Effector CD4-positive, alpha-beta T cell (primary cell): Measurements from ENCODE around the gene ARHGEF12.

Experiments
- DNase-seq: peaks from one replicate; pipeline ENCODE4 v3.0.0-alpha.2; 2020

Gene ARHGEF12

DNA sequence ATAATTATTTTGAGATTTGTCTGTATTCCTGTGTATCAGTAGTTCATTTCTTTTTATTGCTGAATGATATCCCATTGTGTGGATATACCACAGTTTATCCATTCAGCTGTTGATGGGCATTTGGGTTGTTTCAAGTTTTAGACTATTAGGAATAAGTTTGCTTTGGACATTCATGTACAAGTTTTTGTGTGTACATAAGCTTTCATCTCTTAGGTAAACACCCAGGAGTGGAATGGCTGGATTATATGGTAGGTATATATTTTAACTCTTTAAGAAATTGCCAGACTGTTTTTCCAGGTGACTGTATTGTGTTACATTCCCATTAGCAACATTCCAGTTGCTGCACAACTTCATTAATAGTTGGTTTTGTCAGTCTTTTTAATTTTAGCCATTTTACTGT lies 52.0 kb downstream of the ARHGEF12 start:
- DNase-seq: no peak

DNA sequence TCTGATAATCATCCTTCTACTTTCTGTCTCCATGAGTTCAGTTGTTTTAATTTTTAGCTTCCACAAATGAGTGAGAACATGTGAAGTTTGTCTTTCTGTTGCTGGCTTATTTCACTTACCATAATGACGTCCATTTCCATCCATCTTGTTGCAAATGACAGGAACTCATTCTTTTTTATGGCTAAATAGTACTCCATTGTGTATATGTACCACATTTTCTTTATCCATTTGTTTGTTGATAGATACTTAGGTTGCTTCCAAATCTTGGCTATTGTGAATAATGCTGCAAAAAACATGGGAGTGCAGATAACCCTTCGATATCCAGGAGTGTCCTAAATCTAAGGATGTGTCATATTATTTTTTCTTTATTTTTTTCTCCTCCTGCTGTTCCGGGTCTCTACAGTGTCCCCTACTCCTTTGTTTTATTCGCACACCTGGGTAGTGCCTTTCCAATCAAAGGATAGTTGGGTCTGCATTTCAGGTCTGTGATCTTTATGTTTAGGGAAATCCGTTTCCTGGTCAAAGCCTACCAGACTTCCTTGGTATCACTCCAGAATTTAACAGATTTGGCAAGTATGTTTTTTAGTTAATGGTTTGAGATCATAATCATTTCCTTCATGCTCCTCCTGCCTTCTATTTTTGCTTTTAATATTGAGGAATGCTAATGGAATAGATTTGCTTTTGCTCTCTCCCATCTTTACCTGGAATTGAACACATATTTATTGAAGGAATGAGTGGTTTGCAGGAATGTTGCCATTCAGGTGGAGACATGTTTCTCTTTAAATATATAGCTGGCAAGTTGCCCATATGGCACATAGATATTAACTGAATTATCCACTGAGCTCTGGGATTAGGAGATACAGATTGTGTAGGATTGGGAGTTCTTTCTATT lies 53.7 kb downstream of the ARHGEF12 start:
- no peak for DNase-seq

DNA sequence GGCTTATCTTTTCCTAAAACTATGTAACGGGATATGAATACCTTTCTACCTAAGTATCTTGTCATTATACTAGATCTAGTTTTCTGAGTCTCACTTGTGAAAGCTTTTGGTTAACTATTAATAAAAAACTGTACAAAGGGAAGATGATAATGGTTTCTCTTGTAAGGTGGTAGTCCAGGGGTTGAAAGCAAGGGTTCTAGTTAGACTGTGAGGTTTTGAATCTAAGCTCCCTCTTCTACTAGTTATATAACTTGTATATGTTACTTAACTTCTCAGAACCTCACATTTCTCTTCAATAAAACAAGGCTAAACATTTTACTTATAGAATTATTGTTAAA lies 54.3 kb downstream of the ARHGEF12 start:
- DNase-seq: no peak

DNA sequence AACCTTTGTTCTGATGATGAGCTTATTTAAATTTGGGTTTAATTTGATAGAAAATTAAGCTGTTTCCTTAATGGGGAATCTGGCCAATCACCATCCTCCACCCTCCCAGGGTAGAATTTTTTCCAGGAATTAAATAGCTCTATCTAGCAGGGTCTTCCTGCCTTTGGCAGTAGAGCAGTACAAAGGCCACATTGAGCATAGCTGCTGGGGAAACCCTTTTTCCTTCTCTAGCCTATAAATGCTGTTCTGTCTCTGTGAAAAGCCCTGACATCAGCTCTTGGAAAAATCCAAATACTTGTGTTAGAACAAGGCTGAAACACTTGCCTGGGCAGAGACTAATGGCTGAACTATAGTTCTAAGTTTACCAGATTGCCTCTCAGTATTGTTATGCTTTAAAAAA lies 55.1 kb downstream of the ARHGEF12 start:
- no peak for DNase-seq

DNA sequence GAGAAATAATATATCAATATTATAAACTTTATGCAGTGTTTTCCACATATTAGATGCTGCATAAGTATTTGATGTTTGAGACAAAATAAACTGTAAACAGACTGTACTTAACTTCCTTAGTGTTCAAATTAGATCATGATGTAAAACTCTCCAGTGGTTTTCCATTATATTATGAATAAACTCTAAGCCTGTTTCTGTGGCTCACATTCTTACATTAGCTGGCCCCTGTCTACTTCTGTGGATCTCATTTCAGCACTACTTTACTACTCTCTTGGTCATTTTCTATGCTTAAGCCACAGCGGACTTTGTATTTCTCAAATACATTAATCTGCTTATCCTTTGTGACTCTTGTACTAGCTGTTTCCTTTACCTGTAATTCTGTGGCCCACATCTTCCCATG lies 55.6 kb downstream of the ARHGEF12 start:
- DNase-seq: no peak

DNA sequence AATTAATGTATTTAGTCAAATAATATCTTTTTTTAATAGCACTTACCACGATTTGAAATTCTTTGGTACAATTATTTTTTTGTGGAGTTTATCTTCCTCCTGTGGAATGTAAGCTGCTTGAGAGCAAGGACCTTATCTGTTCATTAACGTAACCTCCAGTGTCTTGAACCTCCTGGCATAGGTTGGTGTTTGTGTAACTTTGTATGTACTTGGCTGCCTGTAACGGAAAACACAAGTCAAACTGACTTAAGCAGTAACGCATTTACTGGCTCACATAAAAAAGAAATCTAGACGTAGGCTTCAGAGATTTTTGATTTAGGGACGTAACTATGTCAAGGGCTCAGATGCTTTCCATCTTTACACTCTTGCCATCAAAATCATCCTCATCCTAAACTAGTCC lies 56.1 kb downstream of the ARHGEF12 start:
- no peak for DNase-seq

DNA sequence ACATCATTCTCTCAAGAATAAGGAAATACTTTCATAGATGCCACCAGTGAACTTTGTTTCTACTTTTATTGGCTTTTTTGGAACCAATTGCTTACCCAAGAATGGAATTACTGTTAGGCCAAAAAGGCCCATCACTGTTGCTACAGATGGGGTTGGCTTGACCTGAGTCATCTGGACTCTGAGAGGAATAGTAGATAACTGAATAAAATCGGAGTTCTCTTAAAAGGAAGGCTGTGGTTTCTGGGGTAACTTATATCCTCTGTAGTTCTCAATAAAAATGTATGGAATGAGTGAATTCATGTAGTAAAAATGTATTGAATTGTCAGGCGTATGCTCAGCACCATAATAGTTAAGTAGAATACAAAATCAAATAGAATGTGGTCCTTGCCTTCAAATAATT lies 56.6 kb downstream of the ARHGEF12 start:
- DNase-seq: no peak

DNA sequence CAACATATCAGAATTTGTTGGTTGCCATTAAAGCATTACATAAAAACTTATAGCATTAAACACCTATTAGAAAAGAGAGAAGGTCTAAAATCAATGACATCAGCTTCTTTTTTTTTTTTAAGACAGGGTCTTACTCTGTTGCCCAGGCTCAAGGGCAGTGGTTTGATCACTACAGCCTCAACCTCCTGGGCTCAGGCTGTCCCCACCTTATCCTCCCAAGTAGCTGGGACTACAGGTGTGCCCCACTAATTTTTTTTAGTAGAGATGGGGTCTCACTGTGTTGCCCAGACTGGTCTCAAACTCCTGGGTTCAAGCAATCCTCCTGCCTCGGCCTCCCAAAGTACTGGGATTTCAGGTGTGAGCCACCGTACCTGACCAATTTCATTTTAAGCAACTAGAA lies 57.9 kb downstream of the ARHGEF12 start:
- DNase-seq: no peak

DNA sequence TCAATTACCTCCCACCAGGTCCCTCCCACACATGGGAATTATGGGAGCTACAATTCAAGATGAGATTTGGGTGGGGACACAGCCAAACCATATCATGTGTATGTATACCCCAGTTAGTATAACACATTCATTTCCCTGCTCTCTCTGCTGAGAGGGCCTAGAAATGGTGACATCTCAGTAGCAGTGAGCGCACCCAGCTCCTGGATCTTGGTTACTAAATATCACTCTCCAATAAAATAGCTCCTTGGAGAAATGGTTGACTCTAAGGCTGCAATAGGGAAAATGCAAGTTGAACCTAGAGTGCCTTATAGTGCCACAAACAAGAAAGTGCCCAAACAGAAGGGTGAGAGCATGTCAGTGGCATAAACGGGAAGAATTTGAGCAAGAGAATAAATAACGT lies 59.6 kb downstream of the ARHGEF12 start:
- no peak for DNase-seq

DNA sequence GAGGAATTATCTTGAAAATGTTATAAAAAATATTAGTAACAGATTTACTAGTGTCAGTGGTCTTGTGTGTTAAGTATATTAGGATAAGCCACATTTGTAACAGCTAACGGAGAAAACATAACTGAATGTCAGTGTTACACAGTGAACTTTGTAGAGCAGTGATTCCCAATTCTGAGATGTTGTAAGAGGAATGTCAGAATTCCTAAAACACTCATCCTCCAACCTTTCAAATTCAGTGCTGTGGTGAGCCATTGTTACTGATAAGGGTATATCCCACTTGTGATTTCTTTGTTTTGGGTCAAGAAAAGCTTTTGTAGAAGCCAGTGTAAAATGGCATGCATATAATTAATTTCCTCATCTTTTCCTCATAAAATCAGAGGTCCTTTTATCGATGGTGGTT lies 61.9 kb downstream of the ARHGEF12 start:
- no peak for DNase-seq

DNA sequence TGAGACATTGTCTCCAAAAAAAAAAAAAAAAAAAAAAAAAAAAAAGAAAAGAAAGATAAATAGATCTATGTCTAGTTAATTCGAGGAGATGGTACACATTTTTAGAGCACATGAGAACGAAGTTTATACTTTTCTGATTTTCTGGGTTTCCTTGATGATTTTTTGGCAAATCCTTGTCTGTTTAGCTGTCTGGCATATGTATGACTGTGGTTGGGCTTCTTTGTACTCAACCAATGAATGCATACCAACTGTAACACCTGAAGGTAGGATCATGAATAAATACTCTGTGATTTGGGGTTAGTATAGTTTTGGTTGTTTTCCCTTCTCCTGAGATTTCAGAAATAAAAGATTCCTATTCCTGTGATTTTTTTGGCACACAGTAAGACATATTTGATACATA lies 63.1 kb downstream of the ARHGEF12 start:
- DNase-seq: no peak

DNA sequence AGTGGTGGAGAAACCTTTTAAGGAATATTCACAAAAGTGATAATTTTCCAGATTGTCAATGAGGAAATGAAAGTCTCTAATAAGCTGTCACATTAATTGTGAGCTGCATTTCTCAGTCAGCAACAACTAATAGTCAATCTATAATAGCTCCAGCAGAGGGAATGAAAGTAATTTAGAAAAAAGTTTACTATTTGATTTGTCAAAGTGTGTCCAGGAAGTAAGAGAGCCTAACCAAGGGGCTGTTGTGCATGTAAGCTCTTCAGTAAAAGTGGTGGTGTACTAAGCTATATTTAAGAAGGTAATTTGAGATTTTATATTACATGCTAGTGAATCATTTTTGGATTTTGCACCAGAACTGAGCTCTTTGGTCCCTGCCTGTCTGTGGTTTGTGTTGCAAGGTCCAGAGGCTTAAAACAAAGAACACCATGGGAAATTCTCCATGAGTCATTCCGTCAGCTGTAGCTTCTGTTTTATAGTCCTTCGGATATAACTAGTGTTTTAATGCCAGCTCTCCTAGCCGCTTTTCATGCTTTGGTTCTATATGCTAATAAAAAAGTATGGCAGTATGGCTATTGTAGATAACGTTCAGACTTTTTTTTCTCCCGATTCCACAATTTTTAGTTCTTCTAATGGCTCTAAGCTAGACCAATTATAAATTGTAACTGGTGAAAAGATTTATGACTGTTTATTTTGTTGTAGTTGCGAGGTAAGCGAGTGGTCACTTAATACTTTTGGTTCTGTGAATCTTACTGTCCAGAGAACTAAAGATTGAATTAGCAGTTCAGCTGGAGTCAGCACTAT lies 64.6 kb downstream of the ARHGEF12 start:
- no peak for DNase-seq

DNA sequence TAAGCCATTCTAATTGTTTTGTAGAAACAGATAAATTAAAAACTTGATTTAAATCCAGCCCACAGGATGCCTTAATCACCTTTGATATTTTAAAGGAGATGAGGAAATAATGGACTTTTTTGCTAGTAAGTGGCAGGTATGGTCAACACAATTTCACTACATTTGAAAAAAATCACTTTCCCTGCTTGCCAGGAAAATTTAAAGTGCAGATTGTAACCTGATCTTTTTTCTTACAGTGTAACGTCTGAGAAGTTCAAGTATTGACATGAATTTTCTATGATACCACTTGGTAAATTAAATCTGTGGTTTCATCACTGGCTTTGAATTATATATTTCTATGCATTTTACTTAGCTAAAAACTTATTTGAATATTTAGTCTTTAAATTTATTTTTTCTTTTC lies 65.3 kb downstream of the ARHGEF12 start:
- DNase-seq: no peak

DNA sequence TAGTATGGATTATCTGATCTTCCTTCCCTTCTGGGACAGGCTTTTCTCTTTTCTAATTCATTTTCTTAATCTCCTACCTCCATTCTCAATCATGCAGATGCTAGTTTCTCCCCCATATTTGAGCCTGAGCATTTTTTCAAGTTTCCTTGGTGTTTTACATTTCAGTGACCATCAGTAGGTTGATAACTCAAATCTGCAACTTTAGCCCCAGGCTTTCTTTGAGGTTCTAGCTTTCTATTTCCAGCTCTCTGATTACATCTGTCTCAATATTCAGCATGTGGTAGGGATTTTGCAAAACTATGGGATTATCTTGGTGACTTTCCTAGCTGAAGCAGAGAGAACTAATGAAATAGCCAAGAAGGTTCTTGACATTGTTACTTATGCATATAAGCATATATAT lies 67.8 kb downstream of the ARHGEF12 start:
- DNase-seq: no peak

DNA sequence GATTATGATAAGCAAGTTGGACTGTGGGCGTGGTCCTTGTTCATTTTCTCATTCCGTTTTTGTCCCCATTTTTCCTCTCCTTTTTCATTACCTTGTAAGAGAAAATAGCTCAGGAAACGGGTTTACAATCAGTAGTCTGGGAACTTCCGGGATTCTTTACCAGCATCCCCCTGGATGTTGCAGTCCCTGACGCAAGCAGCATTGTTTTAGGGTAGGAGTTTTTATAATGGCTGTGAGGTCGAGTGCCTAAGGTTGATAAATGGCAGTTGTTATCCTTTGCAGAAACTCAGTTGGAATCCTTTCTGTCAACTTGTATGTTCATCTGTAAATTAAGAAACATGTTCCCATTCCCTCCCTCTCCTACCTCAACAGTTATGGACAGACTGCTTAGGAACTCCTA lies 68.3 kb downstream of the ARHGEF12 start:
- DNase-seq: no peak

DNA sequence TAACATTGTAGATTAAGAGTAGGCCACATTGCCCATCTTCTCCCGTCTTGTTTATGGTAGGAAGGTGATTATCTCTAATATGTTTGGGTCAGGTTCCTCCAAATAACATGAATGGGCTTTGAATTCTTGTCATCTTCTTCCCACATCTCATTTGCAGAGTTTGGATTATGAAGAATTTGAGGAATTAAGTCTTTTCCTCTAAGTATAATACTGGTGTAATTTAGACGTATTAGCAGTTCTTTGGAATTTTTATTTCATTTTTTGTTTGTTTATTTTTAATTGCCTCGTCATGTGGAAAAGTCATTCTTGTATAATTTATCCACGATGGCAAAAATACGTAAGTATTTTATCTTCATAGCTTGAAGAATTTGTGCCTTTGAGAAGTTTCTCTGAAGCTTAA lies 73.4 kb downstream of the ARHGEF12 start:
- no peak for DNase-seq

DNA sequence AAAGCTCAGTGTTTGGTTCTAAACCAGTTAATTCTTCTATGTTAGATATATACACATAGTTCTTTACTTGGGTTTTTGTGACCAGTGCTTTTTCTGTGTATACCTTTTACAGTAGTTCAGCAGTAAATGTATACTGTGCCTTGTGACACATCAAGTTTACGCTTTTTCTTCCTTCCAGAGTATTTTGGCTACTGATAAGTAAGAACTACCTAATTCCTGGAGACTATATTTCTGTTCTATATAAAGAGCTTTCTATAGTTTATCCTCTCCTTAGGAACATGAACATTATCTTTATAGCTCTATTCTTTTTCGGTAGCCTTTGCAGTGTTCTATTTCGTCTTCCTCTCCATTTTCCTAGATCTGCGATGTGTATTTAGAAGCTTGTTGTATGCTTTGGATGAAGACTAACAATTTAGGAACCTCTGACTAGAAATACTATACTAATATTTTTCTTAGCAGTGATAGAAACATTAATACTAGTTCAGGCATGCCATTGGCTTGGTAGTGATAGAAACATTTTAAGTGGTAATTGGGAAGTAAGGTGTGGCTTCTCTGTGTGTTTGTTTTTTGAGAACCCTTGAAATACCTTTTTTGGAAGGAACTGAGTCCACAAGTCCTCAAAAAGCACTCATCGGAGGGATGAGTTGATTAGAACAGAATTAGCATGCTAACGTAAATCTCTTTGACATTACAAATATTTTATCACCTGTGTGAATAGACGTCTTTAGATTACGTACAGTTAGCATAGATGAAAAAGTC lies 74.6 kb downstream of the ARHGEF12 start:
- no peak for DNase-seq

DNA sequence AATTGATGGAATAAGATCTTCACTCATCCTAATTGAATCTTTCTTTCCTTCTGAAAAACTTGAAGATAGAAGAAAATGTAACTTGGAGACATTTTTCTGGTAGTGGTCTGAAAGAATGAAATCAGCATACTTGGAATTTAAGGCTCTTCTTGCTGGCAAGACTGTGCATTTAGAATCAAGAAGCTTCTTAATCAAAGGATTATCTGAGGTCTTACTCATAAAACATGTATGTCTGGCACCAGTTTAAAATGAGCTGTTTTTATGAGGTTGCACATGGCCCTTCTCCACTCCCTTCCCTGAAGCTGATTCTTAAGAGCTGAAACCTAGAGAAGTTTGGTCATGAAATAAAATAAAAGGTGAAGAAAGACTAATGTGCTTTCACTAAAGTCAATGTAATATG lies 77.3 kb downstream of the ARHGEF12 start:
- DNase-seq: no peak

DNA sequence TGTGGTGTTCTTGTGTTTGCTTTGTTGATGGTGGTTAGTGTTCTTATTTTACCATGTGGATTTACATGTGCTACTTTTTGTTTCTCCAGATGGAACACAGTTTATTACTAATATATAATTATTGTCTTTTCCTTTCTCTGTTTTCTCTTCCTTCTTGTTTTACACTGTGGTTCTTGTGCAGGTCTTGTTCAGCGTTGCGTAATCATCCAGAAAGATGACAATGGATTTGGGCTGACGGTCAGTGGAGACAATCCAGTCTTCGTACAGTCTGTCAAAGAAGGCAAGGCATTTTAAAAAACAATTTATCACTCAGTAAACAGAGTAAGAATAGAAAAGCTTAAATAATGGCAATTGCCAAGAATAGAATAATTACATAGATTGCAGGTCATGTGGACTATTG lies 84.4 kb downstream of the ARHGEF12 start:
- DNase-seq: no peak

DNA sequence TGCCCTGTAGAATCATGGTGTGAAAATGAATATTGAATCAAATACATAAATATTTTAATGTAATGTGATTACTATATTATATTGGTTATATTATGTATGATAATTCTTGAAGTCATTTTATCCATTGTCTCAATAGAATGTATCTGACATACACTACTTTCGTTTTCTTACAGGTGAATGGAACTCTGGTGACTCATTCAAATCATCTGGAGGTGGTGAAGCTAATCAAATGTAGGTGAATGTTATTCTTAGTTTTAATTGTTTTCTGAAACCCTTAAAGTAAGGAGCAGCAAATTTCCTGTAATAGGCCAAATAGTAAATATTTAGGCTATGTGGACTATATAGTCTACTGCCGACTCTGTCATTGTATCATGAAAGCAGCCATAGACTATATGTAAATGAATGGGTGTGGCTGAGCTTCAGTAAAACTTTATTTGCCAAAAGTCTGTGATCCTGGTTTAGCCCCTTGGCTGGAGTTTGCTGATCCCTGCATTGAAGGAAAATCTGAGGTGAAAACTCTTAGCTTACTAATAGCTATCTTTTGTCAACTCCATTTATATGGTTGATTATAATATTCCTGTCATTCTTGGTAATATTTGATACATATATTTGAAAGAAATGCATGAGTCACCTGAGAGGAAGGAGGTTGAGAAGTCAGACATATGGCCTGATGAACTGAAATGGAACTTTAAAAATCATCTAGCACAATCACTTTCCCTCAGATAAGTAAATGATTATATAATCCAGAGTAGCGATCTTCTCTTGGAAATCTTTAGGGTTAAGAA lies 88.2 kb downstream of the ARHGEF12 start:
- no peak for DNase-seq

DNA sequence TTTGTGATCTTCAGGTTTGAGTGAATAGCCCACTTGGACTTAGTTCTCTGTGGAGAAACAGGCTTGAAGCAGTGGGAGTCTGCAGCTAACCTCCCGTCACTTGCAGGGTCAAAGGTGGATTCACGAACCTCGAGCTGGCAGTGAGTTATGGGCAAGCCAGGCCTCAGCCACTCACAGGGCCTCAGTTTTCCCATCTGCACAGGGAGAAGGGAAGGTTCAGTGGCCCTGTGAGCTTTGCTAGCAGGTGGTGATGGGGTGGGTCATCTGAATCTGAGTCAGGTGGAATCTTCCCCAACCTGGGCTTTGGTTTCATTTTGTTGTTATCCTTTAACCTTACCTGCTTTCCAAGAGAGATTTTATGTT lies 88.7 kb downstream of the ARHGEF12 start:
- no peak for DNase-seq

DNA sequence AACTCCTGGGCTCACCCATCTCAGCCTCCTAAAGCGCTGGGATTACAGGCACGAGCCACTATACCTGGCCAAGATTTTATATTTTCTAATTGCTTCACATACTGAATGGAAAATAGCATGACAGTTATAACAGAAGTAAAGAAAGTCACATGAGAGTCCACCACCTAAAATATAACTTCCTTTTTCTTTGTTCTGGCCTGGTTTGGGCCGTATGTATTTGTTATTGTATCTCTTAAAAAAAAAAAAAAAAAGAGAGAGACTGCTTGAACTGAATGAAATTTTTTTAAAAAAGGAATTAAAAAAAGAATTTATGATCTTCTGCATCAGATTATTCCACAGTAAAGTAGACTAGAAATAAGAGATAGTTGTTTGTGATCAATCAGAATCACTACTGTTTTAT lies 89.3 kb downstream of the ARHGEF12 start:
- no peak for DNase-seq

DNA sequence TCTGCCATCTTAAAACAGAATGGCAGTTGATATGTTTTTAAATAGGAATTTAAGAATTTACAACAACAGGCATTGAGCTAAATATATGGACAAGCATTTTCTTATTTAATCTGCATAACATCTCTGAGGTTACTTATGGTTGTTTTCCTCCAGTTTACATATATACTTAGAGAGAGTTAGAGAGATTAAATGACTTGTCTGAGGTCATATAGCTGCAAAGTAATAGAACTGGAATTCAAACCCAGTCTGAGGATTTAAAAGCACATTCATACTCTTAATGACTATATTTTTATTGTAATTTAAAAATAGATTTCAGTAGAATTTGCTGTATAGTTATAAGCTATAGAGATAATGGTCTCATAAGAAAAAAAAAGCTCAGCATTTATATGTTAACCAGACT lies 93.9 kb downstream of the ARHGEF12 start:
- DNase-seq: no peak
